Measurements from ENCODE around the gene DACT2.

Gene DACT2, protein sequence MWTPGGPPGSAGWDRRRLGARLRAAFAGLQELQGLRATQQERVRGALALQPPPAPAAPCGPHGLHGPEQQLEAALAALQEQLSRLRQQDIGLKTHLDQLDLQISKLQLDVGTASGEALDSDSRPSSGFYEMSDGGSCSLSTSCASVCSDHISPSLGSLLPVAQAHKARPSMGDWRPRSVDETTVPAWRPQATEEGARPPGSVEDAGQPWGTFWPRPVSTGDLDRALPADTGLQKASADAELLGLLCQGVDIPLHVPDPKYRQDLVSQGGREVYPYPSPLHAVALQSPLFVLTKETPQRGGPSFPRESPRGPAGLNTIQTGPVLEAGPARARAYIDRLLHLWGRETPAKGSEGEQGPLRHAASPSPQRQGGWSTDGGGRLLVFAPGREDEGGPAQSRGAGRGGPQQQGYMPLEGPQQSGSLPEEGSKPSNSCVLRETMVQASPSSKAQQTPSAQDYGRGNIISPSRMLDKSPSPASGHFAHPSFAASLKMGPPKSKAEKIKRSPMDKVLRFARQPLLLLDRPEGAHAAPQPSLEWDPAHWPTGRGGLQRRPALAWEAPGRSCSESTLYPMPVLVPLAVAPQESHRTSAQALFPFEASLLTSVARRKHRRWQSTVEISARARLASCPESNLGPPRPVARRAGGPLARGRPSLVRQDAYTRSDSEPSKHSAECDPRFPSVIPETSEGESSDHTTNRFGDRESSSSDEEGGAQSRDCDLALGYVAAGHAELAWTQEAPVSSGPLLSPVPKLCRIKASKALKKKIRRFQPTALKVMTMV

DNA sequence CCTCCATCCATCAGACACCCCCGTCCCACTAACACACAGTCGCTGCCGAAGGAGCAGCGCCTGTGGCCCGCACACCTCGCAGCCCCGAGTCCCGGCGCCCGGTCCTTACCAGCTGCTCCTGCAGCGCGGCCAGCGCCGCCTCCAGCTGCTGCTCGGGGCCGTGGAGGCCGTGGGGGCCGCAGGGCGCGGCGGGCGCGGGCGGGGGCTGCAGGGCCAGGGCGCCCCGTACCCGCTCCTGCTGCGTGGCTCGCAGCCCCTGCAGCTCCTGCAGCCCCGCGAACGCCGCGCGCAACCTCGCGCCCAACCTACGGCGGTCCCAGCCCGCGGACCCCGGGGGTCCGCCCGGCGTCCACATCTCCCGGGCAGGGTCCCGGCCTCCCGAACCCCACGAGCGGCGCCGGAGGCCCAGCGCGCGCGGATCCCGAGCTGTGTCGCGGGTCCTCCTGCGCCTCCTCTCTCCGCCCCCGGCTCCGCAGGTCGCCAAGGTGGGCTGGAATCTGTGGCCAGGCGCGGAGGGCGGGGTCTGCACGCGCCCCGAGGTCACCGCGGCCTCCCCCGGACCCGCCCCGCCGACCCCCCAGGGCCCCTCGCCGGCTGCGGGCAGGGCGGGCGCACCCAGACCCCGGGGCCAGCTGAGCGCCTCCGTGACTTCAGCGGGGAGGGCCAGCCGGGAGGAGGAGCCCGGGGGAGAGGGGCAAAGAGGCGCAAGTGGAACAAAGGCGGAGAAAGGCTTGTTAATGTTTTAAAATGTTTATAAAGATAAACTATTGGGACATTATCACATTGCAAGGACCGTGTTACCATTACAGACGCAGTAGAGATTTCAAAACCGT, at the start of gene DACT2:
TSS of gene DACT2 (minus strand) at position 499 of the 833 bp plus-strand sequence. CDS start at position 355, 144 bp downstream.
- H3K4me3 ChIP-seq (ENCODE audit: low read length): peak within 1 kb of the TSS; percentile 56
- no peaks in the 10 kb centered on the region for H3K27me3 ChIP-seq (ENCODE audit: insufficient read depth, low read length)
- H2AFZ ChIP-seq (ENCODE audit: low read depth, low read length): peak within 1 kb of the TSS; percentile 95
- no peaks in the 10 kb centered on the region for H3K9me3 ChIP-seq (ENCODE audit: low read length)
- peaks cover 17% of the 10 kb centered on the region for H3K4me1 ChIP-seq (ENCODE audit: insufficient read depth, low read length)
- H3K36me3 ChIP-seq (ENCODE audit: insufficient read depth, low read length): no peaks in the 10 kb centered on the region

DNA sequence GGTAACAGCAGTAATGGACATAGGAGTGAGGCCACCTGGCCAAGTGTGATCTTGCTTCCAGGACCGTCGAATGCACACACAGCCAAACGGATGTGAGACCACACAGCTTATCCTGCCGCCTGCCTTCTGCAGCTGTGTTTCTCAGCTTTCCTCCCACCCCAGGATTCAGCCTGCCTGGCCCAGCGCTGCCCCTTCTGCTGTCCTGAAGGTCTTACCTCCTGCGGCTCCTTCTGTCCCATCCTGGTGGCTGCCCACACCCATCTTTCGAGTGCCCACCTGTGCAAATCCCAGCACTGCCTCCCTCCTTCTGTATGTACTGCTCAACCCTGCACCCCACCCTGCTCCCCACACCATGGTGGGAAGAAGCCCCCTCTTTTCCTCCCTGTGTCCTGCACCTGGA, 49.4 kb upstream of the DACT2 start:
- H3K36me3 ChIP-seq (ENCODE audit: insufficient read depth, low read length): no peaks in the 10 kb centered on the region
- no peak overlapping the region for H3K4me3 ChIP-seq (ENCODE audit: low read length)
- H3K4me1 ChIP-seq (ENCODE audit: insufficient read depth, low read length): no peaks in the 10 kb centered on the region
- no peaks in the 10 kb centered on the region for H3K27me3 ChIP-seq (ENCODE audit: insufficient read depth, low read length)
- H3K9me3 ChIP-seq (ENCODE audit: low read length): peaks cover 2% of the 10 kb centered on the region
- H2AFZ ChIP-seq (ENCODE audit: low read depth, low read length): no peak overlapping the region

DNA sequence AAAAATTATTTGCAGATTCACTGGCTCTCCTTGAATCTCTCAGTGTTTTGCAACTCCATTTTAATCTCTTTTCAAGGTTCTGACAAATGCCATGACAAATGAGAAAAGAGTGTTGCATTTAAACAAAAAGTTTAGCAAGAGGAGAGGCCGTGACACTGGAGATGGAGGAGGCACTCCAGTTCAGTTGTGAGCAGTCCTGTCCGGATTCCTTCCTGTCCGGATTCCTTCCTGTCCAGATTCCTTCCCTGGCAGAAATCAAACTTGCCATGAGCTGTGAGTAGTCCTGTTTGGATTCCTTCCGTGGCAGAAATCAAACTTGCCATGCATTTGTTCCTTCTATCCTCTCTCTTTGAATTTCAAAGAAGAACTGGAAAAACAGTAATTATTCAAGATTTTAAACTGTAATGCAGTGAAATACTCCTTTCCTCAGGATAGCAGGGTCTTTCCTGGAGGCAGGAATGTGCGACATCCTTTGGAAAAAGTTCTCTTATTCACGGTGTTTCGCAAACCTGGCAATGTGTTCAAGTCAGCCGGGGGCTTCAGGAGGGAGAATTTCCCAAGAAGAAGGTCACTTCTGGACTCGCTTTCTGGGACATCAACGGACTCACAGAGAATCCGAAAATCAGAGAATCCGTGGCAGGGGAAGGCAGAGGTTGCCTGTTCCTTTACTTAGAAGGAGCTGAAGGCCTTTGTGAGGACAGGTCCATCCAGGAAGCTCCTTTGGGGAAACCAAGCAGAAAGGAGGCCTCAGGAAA, 48.7 kb upstream of the DACT2 start:
- no peak overlapping the region for H2AFZ ChIP-seq (ENCODE audit: low read depth, low read length)
- H3K4me1 ChIP-seq (ENCODE audit: insufficient read depth, low read length): no peaks in the 10 kb centered on the region
- H3K27me3 ChIP-seq (ENCODE audit: insufficient read depth, low read length): no peaks in the 10 kb centered on the region
- H3K9me3 ChIP-seq (ENCODE audit: low read length): peaks cover 2% of the 10 kb centered on the region
- no peak overlapping the region for H3K4me3 ChIP-seq (ENCODE audit: low read length)
- no peaks in the 10 kb centered on the region for H3K36me3 ChIP-seq (ENCODE audit: insufficient read depth, low read length)

DNA sequence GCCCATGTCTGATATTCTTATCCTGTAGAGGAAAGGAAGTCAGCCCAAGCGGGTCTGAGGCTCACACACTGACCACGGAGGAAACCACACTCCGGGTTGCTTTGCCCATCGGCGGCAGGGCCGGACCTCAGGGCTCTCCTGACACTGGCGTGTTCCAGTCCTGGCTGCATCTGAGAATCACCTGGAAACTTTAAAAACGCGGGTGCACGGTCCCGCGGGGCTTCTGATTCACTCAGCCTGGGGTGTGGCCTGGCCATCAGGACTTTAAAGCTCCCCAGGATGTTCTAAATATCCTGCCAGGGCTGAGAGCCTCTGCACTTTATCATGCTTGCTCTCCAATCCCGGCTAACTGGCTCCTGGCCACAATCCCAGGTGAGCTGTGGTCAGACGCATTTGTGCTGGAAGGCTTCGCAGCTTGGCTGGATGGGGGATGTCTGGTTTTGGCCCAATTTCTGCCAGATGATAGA, 47.7 kb upstream of the DACT2 start:
- Histone ChIP-seq H3K9me3 (ENCODE audit: low read length) (peaks cover 2% of the 10 kb centered on the region), H3K4me3 (ENCODE audit: low read length) (no peak overlapping the region), H3K4me1 (ENCODE audit: insufficient read depth, low read length) (no peaks in the 10 kb centered on the region)

DNA sequence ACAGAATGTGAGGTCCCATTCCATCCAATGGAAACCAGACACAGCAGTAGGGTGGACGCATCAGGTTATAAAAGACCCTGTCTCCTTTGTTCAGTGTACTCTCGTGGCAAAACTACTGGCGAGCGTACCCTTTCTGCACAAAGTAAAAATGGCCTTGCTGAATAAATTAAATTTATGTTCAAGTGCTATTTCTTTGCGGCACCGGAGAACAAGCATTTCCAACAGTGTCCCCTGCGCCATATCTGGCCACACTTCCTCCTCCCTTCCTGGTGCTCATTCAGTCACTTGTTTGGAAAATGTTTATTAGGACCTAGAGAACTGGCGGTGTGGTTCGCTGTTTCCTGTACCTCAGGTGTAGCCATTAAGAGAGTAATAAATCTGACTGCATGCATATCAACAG, 46.9 kb upstream of the DACT2 start:
- Histone ChIP-seq H3K4me3 (ENCODE audit: low read length) (no peak overlapping the region), H3K27me3 (ENCODE audit: insufficient read depth, low read length) (no peaks in the 10 kb centered on the region), H2AFZ (ENCODE audit: low read depth, low read length) (no peak overlapping the region), H3K36me3 (ENCODE audit: insufficient read depth, low read length) (no peaks in the 10 kb centered on the region), H3K9me3 (ENCODE audit: low read length) (peaks cover 3% of the 10 kb centered on the region), H3K4me1 (ENCODE audit: insufficient read depth, low read length) (no peaks in the 10 kb centered on the region)

More for the DNA sequence above, 47.7 kb upstream of the DACT2 start:
- Histone ChIP-seq H3K36me3 (ENCODE audit: insufficient read depth, low read length) (no peaks in the 10 kb centered on the region), H3K27me3 (ENCODE audit: insufficient read depth, low read length) (no peaks in the 10 kb centered on the region), H2AFZ (ENCODE audit: low read depth, low read length) (no peak overlapping the region)

DNA sequence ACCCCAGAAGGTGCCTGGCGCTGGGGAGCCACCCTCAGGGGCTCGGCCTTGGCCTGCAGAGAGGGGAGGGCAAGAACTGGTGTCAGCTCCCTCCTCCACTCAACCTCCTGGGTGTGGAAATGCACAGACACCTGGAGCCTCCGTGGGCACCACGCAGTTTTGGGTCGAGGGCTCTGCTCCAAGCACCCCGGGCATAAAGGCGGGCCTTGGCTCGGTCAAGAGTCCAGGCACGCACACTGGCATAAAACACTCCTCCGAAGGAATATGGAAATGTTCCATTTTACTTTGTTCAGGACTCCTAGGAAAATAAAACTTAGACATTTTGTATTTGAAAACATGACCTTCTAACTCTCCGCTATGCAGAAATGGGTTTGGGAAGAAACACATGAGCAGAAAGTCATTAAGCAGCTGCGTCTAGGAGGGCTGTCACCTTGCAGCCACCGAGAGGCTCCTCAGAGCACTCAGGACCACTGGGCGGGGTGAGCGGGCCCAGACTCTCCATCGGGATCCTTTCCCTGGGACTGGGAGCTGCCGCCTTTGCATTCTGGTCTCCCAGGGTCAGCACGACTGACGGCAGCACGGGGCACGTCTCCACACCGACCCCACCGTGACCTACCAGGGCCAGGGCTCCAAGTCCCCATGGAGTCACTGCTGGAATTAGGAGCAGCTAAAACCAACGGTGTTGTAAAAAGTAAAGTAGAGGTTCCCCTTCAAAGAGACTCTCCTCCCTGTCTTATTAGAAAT, 46.0 kb upstream of the DACT2 start:
- Histone ChIP-seq H3K4me1 (ENCODE audit: insufficient read depth, low read length) (no peaks in the 10 kb centered on the region), H3K4me3 (ENCODE audit: low read length) (no peak overlapping the region), H3K27me3 (ENCODE audit: insufficient read depth, low read length) (no peaks in the 10 kb centered on the region), H3K36me3 (ENCODE audit: insufficient read depth, low read length) (no peaks in the 10 kb centered on the region), H2AFZ (ENCODE audit: low read depth, low read length) (no peak overlapping the region), H3K9me3 (ENCODE audit: low read length) (peaks cover 3% of the 10 kb centered on the region)

DNA sequence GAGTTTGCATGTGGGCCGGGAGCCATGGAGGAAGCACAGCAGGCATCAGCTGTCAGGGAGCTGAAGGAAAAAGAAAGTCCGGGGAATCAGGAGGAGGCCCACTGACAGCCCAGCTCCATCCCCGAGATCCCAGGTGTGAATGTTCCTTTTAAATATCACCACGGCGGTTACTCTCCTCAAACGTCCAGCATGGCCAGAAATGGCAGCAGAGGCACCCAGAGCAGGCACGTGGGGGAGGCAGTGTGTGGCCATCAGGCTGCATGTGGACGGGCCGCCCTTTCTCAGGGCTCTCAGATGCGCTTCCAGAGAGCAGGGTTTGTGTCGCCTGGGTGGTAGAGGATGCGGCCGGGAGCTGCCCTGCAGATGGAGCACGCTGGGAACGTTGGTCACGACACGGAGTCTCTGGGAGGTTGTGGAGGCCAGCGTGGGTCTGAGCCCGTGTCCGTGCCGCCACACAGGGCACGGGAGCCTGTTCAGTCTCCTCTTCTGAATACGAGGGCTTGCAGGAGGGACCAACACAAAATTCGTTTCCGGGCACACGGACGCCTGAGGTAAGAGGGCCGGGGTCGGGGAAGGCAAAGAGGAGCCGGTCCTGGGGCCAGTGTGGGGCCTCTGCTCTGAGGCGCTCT, 45.3 kb upstream of the DACT2 start:
- H2AFZ ChIP-seq (ENCODE audit: low read depth, low read length): no peak overlapping the region
- no peak overlapping the region for H3K4me3 ChIP-seq (ENCODE audit: low read length)
- H3K36me3 ChIP-seq (ENCODE audit: insufficient read depth, low read length): no peaks in the 10 kb centered on the region
- H3K4me1 ChIP-seq (ENCODE audit: insufficient read depth, low read length): no peaks in the 10 kb centered on the region
- peaks cover 3% of the 10 kb centered on the region for H3K9me3 ChIP-seq (ENCODE audit: low read length)
- no peaks in the 10 kb centered on the region for H3K27me3 ChIP-seq (ENCODE audit: insufficient read depth, low read length)

DNA sequence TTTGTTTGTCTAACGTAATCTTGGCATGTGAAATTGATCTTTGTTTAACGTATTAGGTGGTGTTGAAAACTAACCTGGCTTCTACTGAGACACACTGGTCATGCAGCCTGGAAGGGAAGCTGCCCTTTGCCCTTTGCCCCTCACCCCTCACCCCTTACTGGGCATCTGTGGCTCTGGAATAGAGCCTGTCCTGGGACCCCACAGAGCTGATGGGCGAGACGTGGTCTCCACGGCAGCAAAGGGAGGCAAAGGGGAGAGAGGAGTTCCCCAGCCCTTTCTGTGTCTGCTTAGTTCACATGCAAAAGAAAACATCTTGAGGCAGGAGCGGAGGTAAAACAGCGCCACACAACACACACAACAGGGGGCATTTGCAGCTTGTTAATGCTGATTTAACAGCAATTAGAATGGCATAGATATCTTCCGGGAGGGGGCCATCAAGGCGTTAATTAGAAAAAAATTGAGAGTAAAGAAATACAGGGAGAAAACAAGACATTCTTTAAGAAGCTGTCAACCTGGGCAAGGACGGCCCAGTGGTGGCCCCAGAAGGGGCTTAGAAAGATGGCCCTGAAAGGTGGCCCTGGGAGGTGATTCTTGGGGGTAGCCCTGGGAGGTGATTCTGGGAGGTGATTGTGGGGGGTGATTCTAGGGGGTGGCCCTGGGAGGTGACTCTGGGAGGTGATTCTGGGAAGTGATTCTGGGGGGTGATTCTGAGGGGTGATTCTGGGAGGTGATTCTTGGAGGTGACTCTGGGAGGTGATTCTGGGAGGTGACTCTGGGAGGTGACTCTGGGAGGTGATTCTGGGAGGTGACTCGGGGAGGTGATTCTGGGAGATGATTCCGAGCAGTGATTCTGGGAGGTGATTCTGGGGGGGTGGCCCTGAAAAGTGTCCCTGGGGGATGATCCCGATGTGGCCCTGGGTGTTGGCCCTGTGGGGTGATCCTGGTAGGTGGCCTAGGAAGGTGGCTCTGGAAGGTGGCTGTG, 44.5 kb upstream of the DACT2 start:
- Histone ChIP-seq H3K9me3 (ENCODE audit: low read length) (peaks cover 3% of the 10 kb centered on the region), H3K36me3 (ENCODE audit: insufficient read depth, low read length) (no peaks in the 10 kb centered on the region), H3K4me1 (ENCODE audit: insufficient read depth, low read length) (no peaks in the 10 kb centered on the region), H2AFZ (ENCODE audit: low read depth, low read length) (no peak overlapping the region), H3K27me3 (ENCODE audit: insufficient read depth, low read length) (no peaks in the 10 kb centered on the region), H3K4me3 (ENCODE audit: low read length) (no peak overlapping the region)

DNA sequence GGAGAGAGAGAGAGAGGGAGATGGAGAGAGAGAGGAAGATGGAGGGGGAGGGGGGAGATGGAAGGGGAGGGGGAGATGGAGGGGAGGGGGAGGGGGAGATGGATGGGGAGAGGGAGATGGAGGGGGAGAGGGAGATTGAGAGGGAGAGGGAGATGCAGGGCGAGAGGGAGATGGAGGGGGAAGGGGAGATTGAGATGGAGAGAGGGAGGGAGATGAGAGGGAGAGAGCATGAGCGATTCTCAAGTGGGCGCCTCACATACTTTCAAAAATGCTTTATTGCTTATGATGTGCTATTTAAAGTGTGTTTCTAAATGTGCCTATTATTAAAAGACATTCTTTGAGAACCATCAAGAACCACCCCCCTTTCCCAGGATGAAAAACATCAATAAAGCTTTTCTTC, 43.7 kb upstream of the DACT2 start:
- H2AFZ ChIP-seq (ENCODE audit: low read depth, low read length): no peak overlapping the region
- H3K4me3 ChIP-seq (ENCODE audit: low read length): no peak overlapping the region
- no peaks in the 10 kb centered on the region for H3K4me1 ChIP-seq (ENCODE audit: insufficient read depth, low read length)
- no peaks in the 10 kb centered on the region for H3K36me3 ChIP-seq (ENCODE audit: insufficient read depth, low read length)
- H3K9me3 ChIP-seq (ENCODE audit: low read length): peaks cover 3% of the 10 kb centered on the region
- no peaks in the 10 kb centered on the region for H3K27me3 ChIP-seq (ENCODE audit: insufficient read depth, low read length)

DNA sequence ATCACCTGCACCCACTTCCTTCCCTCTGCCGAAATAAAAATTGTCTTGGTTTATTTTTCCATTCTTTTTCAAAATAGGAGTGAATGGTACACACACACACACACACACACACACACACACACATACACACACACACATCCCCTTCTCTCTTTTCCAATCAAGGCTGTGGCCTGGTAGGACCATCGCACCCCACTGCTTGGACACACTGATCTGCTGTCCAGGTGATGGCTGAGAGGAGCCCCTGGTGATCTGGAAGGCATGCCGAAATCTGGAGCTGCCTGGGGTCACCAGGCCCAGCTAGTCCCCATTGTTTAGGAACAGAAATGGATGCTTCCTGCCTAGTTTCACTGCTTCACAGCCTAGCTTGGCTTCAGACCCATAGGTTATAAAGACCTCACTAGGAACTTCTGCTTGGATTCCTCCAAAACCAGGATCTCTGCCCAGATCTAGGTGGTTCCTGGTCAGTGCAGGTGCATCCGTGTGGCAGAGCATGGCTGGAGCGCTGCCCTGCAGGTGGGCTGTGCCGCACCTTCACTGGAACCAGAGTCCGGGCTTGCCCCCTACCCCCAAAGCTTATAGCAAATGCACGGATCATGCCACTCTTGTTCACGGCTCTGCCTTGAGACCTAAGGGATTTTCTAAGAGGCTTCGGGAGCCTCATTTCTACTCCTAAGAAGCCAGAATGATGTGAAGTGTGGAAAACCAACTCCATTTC, 42.9 kb upstream of the DACT2 start:
- Histone ChIP-seq H3K9me3 (ENCODE audit: low read length) (peaks cover 3% of the 10 kb centered on the region), H3K36me3 (ENCODE audit: insufficient read depth, low read length) (no peaks in the 10 kb centered on the region), H2AFZ (ENCODE audit: low read depth, low read length) (no peak overlapping the region), H3K27me3 (ENCODE audit: insufficient read depth, low read length) (no peaks in the 10 kb centered on the region), H3K4me3 (ENCODE audit: low read length) (no peak overlapping the region), H3K4me1 (ENCODE audit: insufficient read depth, low read length) (no peaks in the 10 kb centered on the region)
